Measurements from ENCODE around the gene LHX1. TPM values are rescaled to one million over a fixed set of nuclear protein-coding genes. Genes with fewer than 3 reads are reported as not detected.

The LHX1 gene
- polyA plus RNA-seq, 3 donors: not detected

DNA sequence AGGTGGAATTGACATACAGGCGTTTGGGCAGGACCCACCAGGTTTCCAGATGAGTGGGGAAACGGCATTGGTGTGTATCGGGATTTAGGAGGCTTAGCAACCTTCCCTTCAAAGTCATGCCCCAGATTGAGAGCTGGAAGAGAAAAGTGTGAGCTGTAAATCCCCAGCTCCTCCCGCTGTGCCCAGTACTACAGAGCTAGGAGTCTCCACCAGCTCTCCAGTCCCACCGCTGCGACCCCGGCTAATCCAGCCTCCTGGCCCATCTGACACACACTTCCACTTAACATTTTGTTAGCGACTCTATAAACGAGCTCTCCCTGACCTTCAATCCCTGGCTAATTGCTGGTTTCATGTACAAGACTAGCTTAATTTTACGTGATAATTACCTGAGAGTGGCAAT, 29.9 kb upstream of the LHX1 start:
- H3K27me3 Mint-ChIP-seq (ENCODE audit: low read depth in 3 of 3): peaks cover 14 to 38% (median 38%) of the 10 kb centered on the region in 3 donors
- Histone ChIP-seq H3K36me3 (replicated peaks in 1 of 2; ENCODE audit: control insufficient read depth in 1 of 2, insufficient read depth in 2 of 2, low read length in 2 of 2) (no peaks in the 10 kb centered on the region), H3K79me2 (ENCODE audit: insufficient read depth, low read length) (no peaks in the 10 kb centered on the region), H3K27ac (ENCODE audit: low read depth in 1 of 2, low read length in 2 of 2) (no peak overlapping the region), H3K9ac (ENCODE audit: insufficient read depth, low read length, poor library complexity, severe bottlenecking) (no peak overlapping the region), H4K20me1 (ENCODE audit: insufficient read depth, low read length) (no peaks in the 10 kb centered on the region), H2AFZ (ENCODE audit: insufficient read depth, low read depth, low read length, poor library complexity, severe bottlenecking) (no peak overlapping the region), H3K27me3 (ENCODE audit: control insufficient read depth in 2 of 2, insufficient read depth in 2 of 2, low read length in 2 of 2) (peaks cover 0 to 2% of the 10 kb centered on the region in 2 donors), H3K9me3 (replicated peaks in 1 of 2; ENCODE audit: control insufficient read depth in 1 of 2, insufficient read depth in 1 of 2, low read length in 2 of 2) (no peaks in the 10 kb centered on the region), H3K4me3 (replicated peaks in 1 of 3; ENCODE audit: low read depth in 2 of 3, low read length in 3 of 3) (no peak overlapping the region), H3K4me1 (ENCODE audit: control insufficient read depth in 1 of 2, insufficient read depth in 2 of 2, low read length in 2 of 2) (no peaks in the 10 kb centered on the region), H3K4me2 (replicated peaks; ENCODE audit: extremely low read depth, low read length, poor library complexity, severe bottlenecking) (no peak overlapping the region)
- no peaks in the 10 kb centered on the region for H3K4me1 Mint-ChIP-seq
- no peak overlapping the region for H3K4me3 Mint-ChIP-seq
- DNase-seq: no peak
- WGBS (ENCODE audit: insufficient coverage): 83% methylated on average over 9 of the region's 10 CpGs
- TF ChIP-seq, protein P1, sequence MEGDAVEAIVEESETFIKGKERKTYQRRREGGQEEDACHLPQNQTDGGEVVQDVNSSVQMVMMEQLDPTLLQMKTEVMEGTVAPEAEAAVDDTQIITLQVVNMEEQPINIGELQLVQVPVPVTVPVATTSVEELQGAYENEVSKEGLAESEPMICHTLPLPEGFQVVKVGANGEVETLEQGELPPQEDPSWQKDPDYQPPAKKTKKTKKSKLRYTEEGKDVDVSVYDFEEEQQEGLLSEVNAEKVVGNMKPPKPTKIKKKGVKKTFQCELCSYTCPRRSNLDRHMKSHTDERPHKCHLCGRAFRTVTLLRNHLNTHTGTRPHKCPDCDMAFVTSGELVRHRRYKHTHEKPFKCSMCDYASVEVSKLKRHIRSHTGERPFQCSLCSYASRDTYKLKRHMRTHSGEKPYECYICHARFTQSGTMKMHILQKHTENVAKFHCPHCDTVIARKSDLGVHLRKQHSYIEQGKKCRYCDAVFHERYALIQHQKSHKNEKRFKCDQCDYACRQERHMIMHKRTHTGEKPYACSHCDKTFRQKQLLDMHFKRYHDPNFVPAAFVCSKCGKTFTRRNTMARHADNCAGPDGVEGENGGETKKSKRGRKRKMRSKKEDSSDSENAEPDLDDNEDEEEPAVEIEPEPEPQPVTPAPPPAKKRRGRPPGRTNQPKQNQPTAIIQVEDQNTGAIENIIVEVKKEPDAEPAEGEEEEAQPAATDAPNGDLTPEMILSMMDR (IDR thresholded peaks at IDR 0.05): no peak
- peaks cover 0 to 2% (median 0%) of the 10 kb centered on the region in 7 donors for H3K9me3 Mint-ChIP-seq
- H3K36me3 Mint-ChIP-seq: no peaks in the 10 kb centered on the region
- intact Hi-C loops (cut with micrococcal nuclease): no loop called here
- H3K27ac Mint-ChIP-seq: no peak overlapping the region

DNA sequence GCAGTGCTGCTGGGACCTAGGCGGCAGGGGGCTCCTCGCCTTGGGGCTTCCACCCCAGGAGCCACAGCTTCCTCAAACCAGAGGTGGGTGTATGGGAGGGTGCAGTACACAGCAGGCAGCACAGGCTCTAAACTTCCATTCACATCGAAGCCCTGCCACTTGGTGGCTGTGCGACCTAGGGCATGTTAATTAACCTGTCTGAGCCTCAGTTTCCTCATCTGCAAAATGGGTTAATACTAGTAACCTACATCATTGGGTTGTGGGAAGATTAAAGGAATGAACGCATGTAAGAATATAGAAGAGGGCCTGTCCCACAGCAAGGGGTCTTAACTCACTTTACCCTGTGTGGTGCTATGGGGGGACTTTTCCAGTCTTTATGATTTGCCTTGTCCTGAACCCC, 26.8 kb upstream of the LHX1 start:
- Histone ChIP-seq H3K27ac (ENCODE audit: low read depth in 1 of 2, low read length in 2 of 2) (no peak overlapping the region), H3K4me3 (replicated peaks in 1 of 3; ENCODE audit: low read depth in 2 of 3, low read length in 3 of 3) (no peak overlapping the region), H3K4me2 (replicated peaks; ENCODE audit: extremely low read depth, low read length, poor library complexity, severe bottlenecking) (no peak overlapping the region), H3K27me3 (ENCODE audit: control insufficient read depth in 2 of 2, insufficient read depth in 2 of 2, low read length in 2 of 2) (peaks cover 0 to 2% of the 10 kb centered on the region in 2 donors), H3K4me1 (ENCODE audit: control insufficient read depth in 1 of 2, insufficient read depth in 2 of 2, low read length in 2 of 2) (no peaks in the 10 kb centered on the region), H3K9me3 (replicated peaks in 1 of 2; ENCODE audit: control insufficient read depth in 1 of 2, insufficient read depth in 1 of 2, low read length in 2 of 2) (no peaks in the 10 kb centered on the region), H4K20me1 (ENCODE audit: insufficient read depth, low read length) (no peaks in the 10 kb centered on the region), H3K79me2 (ENCODE audit: insufficient read depth, low read length) (no peaks in the 10 kb centered on the region), H3K36me3 (replicated peaks in 1 of 2; ENCODE audit: control insufficient read depth in 1 of 2, insufficient read depth in 2 of 2, low read length in 2 of 2) (no peaks in the 10 kb centered on the region), H3K9ac (ENCODE audit: insufficient read depth, low read length, poor library complexity, severe bottlenecking) (no peak overlapping the region), H2AFZ (ENCODE audit: insufficient read depth, low read depth, low read length, poor library complexity, severe bottlenecking) (no peak overlapping the region)
- H3K27ac Mint-ChIP-seq: no peak overlapping the region
- no peak overlapping the region for H3K4me3 Mint-ChIP-seq
- DNase-seq: no peak
- no peaks in the 10 kb centered on the region for H3K36me3 Mint-ChIP-seq
- TF ChIP-seq, protein P1 (IDR thresholded peaks at IDR 0.05): no peak
- H3K9me3 Mint-ChIP-seq: no peaks in the 10 kb centered on the region
- H3K27me3 Mint-ChIP-seq (ENCODE audit: low read depth in 3 of 3): peaks cover 17 to 35% (median 33%) of the 10 kb centered on the region in 3 donors
- 80% methylated on average over 1 of the region's 5 CpGs for WGBS (ENCODE audit: insufficient coverage)
- H3K4me1 Mint-ChIP-seq: no peaks in the 10 kb centered on the region
- intact Hi-C loops (cut with micrococcal nuclease): no loop called here
